GM08714 (cell line): ENCODE measurements around the gene DTNA.

Experiments used
- H3K4me3 ChIP-seq: fragments of 200-500 bp; sonication (Bioruptor generic); 2 replicates; pipeline ENCODE4 v1.5.1; 2014; ENCODE audit warnings: mild to moderate bottlenecking, low read length, inconsistent platforms
- ZNF274 ChIP-seq: IDR thresholded peaks from 2 replicates; pipeline ENCODE4 v1.6.1; 2012; ENCODE audit warnings: mild to moderate bottlenecking, low read depth, low read length

DTNA gene

GRCh38 chr18:34834897-34835296, 124.8 kb downstream of the DTNA start:
- H3K4me3 ChIP-seq, result no peak overlapping the region
- no peak for TF ChIP-seq ZNF274

- TF ChIP-seq ZNF274, result no peak
- H3K4me3 ChIP-seq, result no peak overlapping the region
Observed at GRCh38 chr18:34835466-34835865, 125.4 kb downstream of the DTNA start.

GRCh38 chr18:34837769-34838272, 127.7 kb downstream of the DTNA start:
- no peak overlapping the region for H3K4me3 ChIP-seq
- no peak for TF ChIP-seq ZNF274

GRCh38 chr18:34838669-34839068, 128.6 kb downstream of the DTNA start:
- TF ChIP-seq ZNF274, result no peak
- H3K4me3 ChIP-seq, result no peak overlapping the region

- H3K4me3 ChIP-seq, result no peak overlapping the region
- no peak for TF ChIP-seq ZNF274
Observed at GRCh38 chr18:34840256-34840826, 130.2 kb downstream of the DTNA start.

GRCh38 chr18:34841891-34842290, 131.8 kb downstream of the DTNA start:
- no peak overlapping the region for H3K4me3 ChIP-seq
- no peak for TF ChIP-seq ZNF274

- no peak for TF ChIP-seq ZNF274
- no peak overlapping the region for H3K4me3 ChIP-seq
Observed at GRCh38 chr18:34844072-34844471, 134.0 kb downstream of the DTNA start.

GRCh38 chr18:34844732-34845459, 134.8 kb downstream of the DTNA start:
- TF ChIP-seq ZNF274, result no peak
- no peak overlapping the region for H3K4me3 ChIP-seq

GRCh38 chr18:34847408-34847807, 137.3 kb downstream of the DTNA start:
- no peak overlapping the region for H3K4me3 ChIP-seq
- no peak for TF ChIP-seq ZNF274

- TF ChIP-seq ZNF274, result no peak
- no peak overlapping the region for H3K4me3 ChIP-seq
Observed at GRCh38 chr18:34848156-34848555, 138.1 kb downstream of the DTNA start.

GRCh38 chr18:34848695-34849094, 138.6 kb downstream of the DTNA start:
- no peak overlapping the region for H3K4me3 ChIP-seq
- no peak for TF ChIP-seq ZNF274

GRCh38 chr18:34857320-34857719, 147.2 kb downstream of the DTNA start:
- no peak for TF ChIP-seq ZNF274
- no peak overlapping the region for H3K4me3 ChIP-seq

- no peak for TF ChIP-seq ZNF274
- no peak overlapping the region for H3K4me3 ChIP-seq
Observed at GRCh38 chr18:34858188-34858587, 148.1 kb downstream of the DTNA start.

GRCh38 chr18:34859496-34859895, 149.4 kb downstream of the DTNA start:
- H3K4me3 ChIP-seq, result no peak overlapping the region
- no peak for TF ChIP-seq ZNF274

- H3K4me3 ChIP-seq, result no peak overlapping the region
- no peak for TF ChIP-seq ZNF274
Observed at GRCh38 chr18:34862561-34862960, 152.5 kb downstream of the DTNA start.
